ENCODE results near the gene TMEM135. TPM values are rescaled to one million over a fixed set of nuclear protein-coding genes. Genes with fewer than 3 reads are reported as not detected.
A peak's percentile ranks its signal among the peaks of the same experiment; 100 is the strongest.

TMEM135 gene
- total RNA-seq, 1 donor from 2014 or later = 36.0 TPM

- no peak for DNase-seq (ENCODE audit: low spot score in 2 of 2, unreplicated experiment in 2 of 2)
- Mint-ChIP-seq H3K4me1 (peaks cover 6% of the 10 kb centered on the region), H3K9me3 (no peaks in the 10 kb centered on the region)
Measured at GRCh38 chr11:87013912-87014825, 23.6 kb upstream of the TMEM135 start.

GRCh38 chr11:87015645-87016044, 22.1 kb upstream of the TMEM135 start:
- no peaks in the 10 kb centered on the region for H3K9me3 Mint-ChIP-seq

More at GRCh38 chr11:87013912-87014825, 23.6 kb upstream of the TMEM135 start:
- Mint-ChIP-seq H3K36me3 (no peaks in the 10 kb centered on the region), H3K27me3 (ENCODE audit: low read depth) (no peaks in the 10 kb centered on the region), H3K4me3 (no peak overlapping the region), H3K27ac (peak overlapping the region; percentile 25)
- TF ChIP-seq, protein P1, sequence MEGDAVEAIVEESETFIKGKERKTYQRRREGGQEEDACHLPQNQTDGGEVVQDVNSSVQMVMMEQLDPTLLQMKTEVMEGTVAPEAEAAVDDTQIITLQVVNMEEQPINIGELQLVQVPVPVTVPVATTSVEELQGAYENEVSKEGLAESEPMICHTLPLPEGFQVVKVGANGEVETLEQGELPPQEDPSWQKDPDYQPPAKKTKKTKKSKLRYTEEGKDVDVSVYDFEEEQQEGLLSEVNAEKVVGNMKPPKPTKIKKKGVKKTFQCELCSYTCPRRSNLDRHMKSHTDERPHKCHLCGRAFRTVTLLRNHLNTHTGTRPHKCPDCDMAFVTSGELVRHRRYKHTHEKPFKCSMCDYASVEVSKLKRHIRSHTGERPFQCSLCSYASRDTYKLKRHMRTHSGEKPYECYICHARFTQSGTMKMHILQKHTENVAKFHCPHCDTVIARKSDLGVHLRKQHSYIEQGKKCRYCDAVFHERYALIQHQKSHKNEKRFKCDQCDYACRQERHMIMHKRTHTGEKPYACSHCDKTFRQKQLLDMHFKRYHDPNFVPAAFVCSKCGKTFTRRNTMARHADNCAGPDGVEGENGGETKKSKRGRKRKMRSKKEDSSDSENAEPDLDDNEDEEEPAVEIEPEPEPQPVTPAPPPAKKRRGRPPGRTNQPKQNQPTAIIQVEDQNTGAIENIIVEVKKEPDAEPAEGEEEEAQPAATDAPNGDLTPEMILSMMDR (IDR thresholded peaks at IDR 0.05; ENCODE audit: unreplicated experiment) = no peak

DNA sequence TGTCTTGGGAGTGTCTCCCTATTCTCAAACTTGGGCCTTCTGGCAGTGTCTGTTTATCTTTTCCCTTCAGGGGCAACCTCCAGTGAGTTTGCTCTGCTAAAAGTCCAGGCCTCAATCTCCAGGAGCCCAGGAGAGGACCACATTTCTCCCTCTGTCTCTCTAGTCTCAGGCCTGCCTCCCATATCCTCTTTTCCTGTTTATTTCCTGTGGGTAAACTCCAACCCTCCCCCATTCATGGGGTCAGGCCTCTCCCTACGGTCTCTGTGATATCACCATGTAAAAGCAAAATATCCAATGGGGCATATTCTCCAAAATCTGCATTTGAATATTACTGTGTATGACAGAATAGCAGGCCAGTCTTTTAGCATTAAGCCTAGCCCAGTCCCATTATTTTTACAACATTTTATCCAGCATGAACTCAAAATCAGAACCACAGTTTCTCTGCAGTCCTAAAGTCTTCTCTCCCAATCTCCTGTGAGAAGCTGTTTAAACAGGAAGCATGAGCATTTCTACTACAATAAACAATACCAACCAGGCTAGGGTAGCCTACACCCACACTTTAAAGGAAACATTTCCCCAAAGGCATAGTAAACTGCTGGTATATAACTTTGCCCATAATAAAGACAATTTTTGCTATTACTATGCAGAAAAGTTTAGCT, 18.0 kb upstream of the TMEM135 start:
- peaks cover 16% of the 10 kb centered on the region for H3K4me1 Mint-ChIP-seq
- no peak for DNase-seq (ENCODE audit: low spot score in 2 of 2, unreplicated experiment in 2 of 2)
- no peaks in the 10 kb centered on the region for H3K27me3 Mint-ChIP-seq (ENCODE audit: low read depth)
- peaks cover 12% of the 10 kb centered on the region for H3K9me3 Mint-ChIP-seq
- H3K36me3 Mint-ChIP-seq = peaks cover 2% of the 10 kb centered on the region
- H3K27ac Mint-ChIP-seq = peak overlapping the region; percentile 9
- TF ChIP-seq, protein P1 (IDR thresholded peaks at IDR 0.05; ENCODE audit: unreplicated experiment) = no peak
- no peak overlapping the region for H3K4me3 Mint-ChIP-seq

More at GRCh38 chr11:87015645-87016044, 22.1 kb upstream of the TMEM135 start:
- peaks cover 11% of the 10 kb centered on the region for H3K4me1 Mint-ChIP-seq
- DNase-seq (ENCODE audit: low spot score in 2 of 2, unreplicated experiment in 2 of 2) = no peak
- TF ChIP-seq, protein P1 (IDR thresholded peaks at IDR 0.05; ENCODE audit: unreplicated experiment) = no peak
- no peak overlapping the region for H3K4me3 Mint-ChIP-seq
- H3K36me3 Mint-ChIP-seq = no peaks in the 10 kb centered on the region
- H3K27me3 Mint-ChIP-seq (ENCODE audit: low read depth) = no peaks in the 10 kb centered on the region
- no peak overlapping the region for H3K27ac Mint-ChIP-seq

DNA sequence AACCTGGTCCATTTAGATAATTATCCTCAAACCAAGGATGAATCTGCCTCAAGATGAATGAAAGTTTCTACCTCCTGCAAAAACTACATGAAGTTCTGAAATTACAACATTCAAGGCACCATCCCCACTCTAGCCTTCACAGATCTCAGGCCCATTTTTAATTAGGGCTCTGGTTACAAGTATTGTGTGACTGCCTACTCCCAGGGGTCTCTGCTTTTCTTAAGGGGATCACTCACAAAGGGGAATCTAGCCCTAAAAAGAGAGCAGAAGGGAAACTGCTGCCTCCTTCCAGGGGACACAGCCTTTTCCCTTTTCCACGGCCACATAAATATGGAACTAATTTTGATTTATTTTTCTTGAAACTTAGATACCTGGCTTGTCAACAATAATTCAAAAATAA, 17.4 kb upstream of the TMEM135 start:
- Mint-ChIP-seq H3K4me3 (no peak overlapping the region), H3K36me3 (peaks cover 2% of the 10 kb centered on the region), H3K27ac (no peak overlapping the region), H3K9me3 (peaks cover 14% of the 10 kb centered on the region), H3K27me3 (ENCODE audit: low read depth) (no peaks in the 10 kb centered on the region), H3K4me1 (peaks cover 16% of the 10 kb centered on the region)
- TF ChIP-seq, protein P1 (IDR thresholded peaks at IDR 0.05; ENCODE audit: unreplicated experiment) = no peak
- no peak for DNase-seq (ENCODE audit: low spot score in 2 of 2, unreplicated experiment in 2 of 2)

GRCh38 chr11:87020764-87021365, 16.9 kb upstream of the TMEM135 start:
- no peak for DNase-seq (ENCODE audit: low spot score in 2 of 2, unreplicated experiment in 2 of 2)
- TF ChIP-seq, protein P1 (IDR thresholded peaks at IDR 0.05; ENCODE audit: unreplicated experiment) = no peak
- H3K27ac Mint-ChIP-seq = no peak overlapping the region

More at GRCh38 chr11:87020764-87021365, 16.9 kb upstream of the TMEM135 start:
- no peaks in the 10 kb centered on the region for H3K27me3 Mint-ChIP-seq (ENCODE audit: low read depth)
- H3K4me1 Mint-ChIP-seq = peaks cover 16% of the 10 kb centered on the region
- peaks cover 19% of the 10 kb centered on the region for H3K9me3 Mint-ChIP-seq
- H3K36me3 Mint-ChIP-seq = peaks cover 2% of the 10 kb centered on the region
- no peak overlapping the region for H3K4me3 Mint-ChIP-seq

All from mesothelial cell of epicardium (in vitro differentiated cells).